COLO829 (cell line): ENCODE measurements around the gene NFKBIE.
"Not testable (repeated sequence)": the region's sequence is repeated elsewhere in the genome, so short reads cannot be mapped to it uniquely, and the experiment has no call there.

ENCODE experiments used
- DNase-seq: peaks from one replicate; pipeline ENCODE4 v3.0.0; 2012; ENCODE audit warnings: low spot score

Gene NFKBIE

DNA sequence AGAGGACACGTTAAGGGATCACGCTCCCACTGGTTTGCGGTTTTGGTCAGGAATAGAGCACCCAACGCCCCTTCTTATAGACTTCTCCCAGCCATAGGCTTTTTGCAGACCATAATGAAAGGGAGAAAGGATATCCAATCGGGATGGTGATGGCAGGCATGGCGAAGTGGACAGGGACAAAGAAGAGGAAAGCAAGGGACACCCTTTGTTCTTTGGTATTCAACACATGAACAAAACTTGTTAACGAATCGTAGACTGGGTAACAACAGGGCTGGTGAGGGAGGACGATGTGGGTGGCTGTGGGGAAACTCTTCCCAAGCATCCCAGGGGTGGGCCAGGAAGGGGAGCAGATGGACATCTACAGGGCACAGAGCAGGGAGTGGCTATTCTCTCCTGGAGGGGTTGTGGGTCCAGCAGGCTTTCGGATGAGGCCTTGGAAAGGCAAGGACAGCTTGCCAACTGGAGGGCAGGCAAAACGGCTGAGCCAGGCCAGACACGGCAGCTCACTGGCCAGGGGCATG, 19.9 kb downstream of the NFKBIE start:
- no peak for DNase-seq

DNA sequence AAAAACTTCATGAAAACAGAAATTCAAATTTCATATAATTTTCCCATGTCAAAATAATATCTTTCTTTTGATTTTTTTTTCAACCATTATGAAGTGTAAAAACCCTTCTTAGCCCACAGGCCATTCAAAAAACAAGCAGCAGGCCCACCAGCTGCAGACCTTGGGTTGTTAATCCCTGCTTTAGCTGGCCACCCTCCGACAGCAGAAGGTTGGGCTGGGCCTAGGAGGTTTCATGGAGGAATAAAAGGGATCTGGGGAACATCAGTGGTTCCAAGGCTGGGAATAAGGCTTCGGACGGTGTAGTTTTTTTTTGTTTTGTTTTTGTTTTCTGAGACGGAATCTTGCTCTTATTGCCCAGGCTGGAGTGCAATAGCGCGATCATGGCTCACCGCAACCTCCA, 22.0 kb downstream of the NFKBIE start:
- DNase-seq = no peak

DNA sequence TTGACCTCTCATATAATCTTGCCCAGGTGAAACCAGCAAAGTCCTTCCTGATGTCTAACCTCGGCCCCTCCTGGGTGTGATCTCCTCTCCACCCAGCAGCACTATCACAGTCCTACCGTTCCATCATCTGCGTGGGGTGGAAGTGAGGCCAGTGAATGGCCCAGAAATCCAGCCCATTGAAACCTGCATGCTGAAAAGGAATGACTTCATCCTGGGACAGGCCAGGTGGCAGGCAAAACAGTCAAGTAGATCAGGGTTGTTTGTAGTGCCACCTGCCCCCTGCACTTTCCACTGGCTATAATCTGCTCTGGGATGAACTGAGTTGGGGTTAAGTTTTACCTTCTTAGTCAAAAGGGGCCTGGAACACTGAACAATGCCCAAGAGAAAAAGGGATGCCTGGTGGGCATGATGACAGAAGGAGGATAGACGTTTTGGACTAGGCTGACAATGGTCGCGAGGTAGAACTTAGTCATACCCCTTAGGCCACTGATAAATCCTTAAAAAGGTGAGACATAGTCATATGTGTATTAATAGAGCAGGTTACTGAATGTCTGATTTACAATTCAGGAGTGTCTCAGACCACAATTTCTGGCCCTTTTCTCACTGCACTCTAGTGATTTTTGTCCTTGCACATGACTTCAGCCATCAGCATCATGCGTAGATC, 26.5 kb downstream of the NFKBIE start:
- no peak for DNase-seq

DNA sequence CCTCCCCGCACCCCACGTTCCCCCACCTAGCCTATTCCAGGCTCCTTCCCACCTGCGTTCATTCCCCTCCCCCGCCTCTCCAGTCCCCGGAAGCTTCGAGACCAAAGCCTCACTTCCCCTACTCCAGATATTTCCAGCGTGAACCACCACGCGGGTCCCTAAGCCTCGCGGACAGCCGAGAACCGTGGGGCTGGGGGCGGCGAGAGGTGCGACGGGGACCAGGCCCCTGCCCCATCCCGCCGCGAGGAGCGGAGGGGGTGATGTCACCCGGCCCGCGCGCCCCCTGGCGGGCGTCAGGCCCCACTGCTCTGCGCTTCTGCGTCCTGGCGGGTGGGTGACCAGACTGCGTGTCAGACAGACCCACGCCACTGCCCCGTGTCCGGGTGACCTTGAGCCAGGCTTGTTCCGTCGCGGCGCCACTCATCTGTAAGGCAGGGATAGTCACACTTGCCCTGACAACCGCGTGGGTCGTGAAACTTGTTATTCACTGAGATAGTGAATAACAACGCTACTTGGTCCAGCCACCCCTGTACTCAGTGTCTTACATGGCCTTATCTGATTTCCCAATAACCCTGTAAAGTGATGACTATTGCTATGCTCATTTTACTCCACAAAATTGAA, 27.4 kb downstream of the NFKBIE start:
- DNase-seq = no peak

DNA sequence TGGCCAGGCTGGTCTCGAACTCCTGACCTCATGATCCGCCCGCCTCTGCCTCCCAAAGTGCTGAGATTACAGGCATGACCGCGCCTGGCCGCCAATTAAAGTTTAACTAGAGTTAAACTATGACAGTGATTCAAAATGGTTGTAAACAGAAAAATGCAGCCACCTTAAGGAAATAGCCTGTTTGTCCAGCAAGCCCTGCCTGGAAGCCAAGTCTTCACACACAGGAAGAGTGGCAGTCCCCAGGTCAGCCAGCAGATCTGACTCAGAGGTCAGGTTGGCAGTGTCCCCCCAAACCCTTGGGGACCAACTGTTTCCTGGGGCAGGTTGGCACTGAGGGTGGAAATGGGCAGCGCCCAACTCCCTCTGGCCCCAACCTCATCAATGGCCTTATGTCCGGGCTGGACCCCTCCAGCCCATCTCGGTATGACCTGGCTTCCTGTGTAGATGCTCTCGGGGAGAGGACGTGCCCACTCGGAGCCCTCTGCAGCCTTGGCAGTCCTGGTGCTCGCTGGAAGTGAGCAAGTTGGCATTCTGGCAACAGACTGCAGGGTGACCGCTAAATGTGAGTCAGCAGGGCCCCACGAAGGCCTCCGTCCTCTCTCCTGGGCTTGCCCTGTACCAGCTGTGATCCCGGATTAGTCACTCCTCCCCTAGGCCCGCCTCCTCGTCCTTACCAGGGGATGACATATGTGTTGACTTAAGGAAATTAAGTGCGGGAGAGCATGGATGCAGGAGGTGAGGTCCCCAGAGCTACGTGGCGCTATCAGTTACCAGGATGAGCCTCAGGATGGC, 28.1 kb downstream of the NFKBIE start:
- peak; percentile 75 for DNase-seq

DNA sequence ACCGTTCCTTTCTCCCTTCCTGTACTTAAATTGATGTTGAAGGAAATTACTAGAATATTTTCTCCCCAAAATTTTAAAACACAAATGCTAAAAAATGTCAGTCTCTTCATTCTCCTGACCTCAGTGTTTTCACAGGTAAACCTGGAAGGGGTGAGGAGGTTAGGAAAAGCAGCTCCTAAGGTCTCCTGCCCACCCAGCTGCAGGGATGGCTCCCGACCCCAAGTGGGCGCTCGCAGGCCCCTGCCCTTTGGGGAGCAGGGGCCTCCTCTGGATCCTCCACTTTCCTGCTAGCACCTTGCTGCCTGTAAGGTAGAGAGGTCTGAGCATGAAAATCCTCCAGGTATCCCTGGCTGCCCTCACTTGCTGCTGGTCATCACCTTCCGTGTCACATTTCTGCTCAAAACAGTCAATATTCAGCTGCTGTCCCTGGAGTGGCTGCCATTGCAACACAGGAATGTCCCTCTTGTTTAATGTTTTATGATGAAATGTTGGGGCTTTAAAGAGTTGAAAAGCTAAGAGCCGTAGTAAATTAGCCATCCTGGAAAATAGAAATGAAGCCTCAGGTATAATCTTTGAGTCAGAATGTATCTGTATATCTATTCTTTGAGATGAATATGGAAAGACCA, 29.3 kb downstream of the NFKBIE start:
- no peak for DNase-seq

DNA sequence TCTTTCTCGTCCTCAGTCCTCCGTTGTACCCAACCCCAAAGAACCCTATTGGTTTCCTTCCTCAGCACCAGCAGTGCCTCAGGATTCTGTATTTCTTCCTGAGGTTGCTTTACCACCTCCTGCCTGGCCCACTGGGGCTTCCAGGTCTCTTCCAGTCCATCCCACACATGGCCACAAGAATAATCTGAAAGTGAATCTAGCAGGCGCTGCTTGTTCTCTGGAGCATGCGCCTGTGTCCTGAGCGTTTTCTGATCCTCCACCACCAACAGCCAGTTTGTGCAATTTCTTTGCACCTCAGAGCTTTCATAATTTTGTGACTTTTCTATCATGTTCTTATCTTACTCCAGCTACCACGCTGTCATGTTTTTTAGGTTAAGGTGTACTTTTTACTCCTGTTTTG, 30.1 kb downstream of the NFKBIE start:
- no peak for DNase-seq

DNA sequence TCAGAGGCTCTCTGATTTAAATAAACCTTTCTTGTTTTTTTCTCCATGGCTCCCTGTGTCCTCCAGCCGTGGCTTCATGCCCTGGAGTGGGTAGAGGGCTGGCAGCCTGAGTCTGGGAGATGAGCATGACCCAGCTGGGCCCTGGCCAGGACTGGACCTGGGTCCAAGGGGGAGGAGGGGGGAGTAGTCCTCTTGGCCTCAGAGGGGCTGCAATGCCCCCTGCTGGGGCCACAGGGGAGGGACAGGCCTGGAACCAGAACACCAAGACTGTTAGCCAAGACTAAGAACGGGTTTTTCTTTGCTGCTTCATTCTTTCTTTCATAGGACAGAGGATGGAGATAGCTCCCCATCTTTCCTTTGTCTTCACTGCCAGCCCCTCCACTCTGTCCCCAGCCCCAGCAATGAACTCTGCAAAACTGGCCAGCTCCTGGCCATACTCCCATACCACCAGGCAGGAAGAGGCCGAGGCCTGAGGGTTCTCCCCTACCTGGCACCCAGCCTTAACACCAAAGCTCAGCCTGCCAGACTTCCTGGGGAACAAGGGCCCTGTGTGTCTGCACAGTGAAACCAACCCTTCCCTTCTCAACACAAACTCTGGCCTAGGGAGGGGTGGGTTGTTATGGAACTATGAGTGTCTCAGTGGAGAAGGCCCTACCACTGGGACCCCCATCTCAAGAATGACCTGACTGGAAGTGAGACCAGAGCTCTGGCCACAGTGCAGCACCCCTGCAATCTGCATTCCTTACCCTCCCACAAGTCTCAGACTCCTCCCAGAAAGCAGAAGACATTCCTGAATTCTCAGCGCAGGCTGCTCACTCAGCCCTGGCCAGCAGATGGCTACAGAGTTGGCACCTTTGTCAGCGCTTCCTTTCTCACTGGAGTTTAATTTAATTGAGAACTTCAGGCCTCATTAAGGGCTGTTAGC, 31.0 kb downstream of the NFKBIE start:
- peak; percentile 66 for DNase-seq

DNA sequence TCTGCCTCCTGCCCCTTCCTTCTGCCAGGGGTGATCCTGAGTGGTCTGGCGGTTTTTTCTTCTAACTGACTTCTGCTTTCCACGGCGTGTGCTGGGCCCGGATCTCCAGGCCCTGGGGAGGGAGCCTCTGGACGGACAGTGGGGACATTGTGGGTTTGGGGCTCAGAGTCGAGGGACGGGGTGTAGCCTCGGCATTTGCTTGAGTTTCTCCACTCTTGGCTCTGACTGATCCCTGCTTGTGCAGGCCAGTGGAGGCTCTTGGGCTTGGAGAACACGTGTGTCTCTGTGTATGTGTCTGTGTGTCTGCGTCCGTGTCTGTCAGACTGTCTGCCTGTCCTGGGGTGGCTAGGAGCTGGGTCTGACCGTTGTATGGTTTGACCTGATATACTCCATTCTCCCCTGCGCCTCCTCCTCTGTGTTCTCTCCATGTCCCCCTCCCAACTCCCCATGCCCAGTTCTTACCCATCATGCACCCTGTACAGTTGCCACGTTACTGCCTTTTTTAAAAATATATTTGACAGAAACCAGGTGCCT, 31.7 kb downstream of the NFKBIE start:
- no peak for DNase-seq

DNA sequence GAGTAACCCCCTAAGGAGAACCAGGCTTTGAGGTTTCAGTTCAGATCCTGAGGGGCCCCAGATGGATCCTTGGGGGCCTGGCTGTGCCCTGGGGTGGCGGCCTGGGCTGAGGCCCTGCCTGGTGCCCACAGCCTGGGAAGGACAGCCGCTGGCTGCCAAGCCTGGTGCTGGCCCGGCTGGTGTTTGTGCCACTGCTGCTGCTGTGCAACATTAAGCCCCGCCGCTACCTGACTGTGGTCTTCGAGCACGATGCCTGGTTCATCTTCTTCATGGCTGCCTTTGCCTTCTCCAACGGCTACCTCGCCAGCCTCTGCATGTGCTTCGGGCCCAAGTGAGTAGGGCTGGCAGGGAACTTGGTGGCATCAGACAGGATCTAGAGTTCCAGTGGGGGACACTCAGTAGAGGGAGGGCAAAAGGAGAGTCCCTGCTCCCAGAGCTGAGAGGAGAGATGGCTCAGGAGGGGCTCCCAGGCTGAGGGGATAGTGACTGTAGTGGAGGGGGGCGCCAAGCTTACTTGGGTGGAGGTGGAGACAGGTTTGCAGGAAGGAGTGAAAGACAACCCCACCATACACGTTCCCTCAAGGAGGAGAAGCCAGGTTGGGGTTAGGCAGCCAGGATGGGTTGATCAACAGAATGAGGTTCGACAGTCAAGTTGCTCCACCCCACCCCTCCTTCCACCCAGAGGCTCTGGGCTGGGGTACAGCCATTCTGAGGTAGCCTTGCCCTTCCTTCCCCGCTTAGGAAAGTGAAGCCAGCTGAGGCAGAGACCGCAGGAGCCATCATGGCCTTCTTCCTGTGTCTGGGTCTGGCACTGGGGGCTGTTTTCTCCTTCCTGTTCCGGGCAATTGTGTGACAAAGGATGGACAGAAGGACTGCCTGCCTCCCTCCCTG, 32.4 kb downstream of the NFKBIE start:
- DNase-seq = no peak

DNA sequence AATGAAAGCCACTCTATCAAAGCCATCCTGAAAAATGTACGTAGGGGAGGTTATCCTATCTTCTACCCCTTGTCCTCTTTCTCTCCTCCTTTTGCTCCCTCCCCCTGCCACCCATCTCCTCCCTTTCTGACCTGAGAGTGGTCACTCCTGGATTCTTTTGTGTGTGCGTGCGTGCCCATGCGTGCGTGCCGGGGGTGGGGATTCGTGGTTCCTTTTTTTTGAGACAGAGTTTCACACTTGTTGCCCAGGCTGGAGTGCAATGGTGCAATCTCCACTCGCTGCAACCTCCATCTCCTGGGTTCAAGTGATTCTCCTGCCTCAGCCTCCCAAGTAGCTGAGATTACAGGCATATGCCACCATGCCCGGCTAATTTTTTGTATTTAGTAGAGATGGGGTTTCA, 33.9 kb downstream of the NFKBIE start:
- not testable (repeated sequence) for DNase-seq

DNA sequence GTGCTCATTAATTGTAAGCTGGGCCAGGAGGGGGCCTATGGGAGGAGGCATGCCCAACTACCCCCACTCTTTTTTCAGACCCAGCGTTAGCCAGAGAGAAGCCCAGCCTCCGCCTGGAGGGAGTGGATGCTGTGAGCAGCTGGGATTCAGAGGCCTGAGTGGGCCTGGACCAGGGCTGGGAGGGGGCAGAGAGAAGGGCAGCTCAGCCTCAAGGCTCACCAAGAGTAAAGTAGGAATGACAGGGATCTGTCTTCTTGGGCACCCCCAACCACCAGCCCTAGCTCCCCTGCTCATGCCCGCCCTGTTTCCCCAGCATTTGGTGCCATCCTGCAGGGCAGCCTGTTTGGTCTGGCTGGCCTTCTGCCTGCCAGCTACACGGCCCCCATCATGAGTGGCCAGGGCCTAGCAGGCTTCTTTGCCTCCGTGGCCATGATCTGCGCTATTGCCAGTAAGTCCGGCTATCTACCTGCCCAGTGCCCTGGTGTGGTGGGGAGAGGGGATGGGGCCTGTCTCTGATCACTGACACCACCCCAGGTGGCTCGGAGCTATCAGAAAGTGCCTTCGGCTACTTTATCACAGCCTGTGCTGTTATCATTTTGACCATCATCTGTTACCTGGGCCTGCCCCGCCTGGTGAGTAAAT, 35.2 kb downstream of the NFKBIE start:
- DNase-seq = no peak

DNA sequence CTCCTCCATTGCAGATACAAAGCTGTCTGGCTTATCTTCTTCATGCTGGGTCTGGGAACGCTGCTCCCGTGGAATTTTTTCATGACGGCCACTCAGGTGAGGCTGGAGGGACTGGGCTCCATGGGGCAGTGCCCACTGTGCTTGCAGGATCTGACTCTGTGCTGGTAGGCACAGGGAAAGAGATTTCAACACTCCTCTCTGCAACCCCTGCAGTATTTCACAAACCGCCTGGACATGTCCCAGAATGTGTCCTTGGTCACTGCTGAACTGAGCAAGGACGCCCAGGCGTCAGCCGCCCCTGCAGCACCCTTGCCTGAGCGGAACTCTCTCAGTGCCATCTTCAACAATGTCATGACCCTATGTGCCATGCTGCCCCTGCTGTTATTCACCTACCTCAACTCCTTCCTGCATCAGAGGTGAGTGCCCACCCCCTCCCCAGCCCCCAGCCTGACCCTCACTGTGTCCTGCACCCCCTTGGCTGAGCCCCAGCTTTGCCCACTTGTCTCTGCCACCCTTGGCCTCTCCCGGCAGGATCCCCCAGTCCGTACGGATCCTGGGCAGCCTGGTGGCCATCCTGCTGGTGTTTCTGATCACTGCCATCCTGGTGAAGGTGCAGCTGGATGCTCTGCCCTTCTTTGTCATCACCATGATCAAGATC, 35.8 kb downstream of the NFKBIE start:
- DNase-seq = no peak

DNA sequence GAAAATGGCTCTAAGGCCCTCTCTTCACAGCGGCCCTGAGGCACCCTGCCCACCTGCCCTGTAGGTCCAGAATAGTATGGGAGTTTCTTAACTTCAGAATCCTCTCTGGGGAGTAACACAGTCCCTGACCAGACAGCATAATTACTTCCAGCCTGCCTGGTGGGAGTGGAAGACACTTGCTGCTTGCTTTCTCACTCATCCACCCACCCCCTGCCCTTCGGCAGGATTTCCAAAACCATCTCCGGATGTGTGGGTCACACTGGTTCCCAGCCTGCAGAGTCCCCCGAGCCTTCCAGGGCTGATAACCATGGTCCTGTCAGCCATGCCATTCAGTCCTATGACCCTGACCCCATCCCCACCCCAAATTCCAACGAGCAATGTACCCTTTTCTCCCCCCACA, 36.5 kb downstream of the NFKBIE start:
- no peak for DNase-seq

DNA sequence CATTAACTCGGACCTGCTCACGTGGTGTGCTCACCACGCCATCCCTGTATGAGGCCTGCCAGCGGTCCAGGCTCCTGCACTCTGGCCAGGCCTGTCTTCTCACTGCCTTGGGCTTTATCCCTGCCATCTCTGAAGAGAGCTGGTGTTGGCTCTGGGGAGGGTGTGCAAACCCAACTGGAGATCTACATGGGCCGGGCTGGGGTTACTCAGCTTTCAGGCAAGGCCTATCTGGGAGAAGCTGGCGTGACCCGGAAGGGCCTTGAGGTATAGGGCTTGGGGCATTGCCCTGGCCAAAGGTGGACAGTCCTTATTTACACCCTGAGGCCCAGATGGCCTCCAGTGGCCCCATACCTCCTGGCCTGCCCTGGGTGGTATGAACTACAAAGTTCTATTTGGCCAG, 36.9 kb downstream of the NFKBIE start:
- DNase-seq = no peak

DNA sequence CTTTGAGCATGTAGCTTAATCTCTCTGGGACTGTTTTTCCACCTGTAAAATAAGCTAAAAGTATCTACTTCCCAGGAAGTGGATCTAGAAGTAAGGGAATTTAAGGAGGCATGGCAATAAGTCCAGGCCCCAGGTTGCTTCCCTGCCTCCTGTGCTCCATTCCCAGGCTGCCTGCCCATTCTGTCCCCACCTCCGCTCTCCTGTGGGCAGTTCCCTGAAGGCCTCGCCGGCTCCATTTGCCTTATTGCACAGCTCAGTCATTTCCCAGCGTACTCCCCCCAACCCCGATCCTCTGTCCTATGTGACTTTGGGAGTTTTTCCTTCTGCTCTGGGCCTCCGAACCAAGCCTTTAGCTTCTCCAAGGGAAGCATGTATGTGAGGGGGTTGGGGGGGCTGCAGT, 37.3 kb downstream of the NFKBIE start:
- no peak for DNase-seq

DNA sequence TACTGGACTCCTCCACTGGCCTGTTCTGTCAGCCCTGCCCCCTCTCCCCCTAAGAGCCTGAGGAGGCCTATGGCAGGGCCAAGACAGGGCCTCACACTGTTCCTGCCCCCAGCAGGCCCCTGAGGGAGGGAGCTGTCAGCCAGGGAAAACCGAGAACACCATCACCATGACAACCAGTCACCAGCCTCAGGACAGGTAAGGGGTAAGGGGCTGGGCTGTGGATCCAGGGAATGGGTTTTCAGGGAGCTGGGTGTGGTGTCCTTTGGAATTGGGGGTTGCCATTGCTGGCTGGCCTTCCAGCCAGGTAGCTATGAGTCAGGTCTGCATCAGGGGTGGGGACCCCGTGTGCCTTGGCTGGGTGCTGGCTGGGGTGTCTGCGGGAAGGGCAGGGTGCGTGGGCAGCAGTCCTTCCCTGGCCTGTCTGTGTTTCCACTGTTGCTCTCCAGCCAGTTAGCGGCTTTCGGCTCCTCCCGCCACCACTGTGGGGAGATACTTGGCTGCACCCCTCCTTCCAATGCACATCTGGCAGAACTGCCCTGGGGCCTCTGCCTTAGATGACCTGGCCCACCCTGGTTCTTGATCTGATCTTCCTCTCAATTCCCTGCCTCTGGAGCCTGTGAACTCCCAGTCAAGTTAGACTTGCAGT, 38.1 kb downstream of the NFKBIE start:
- DNase-seq = no peak

DNA sequence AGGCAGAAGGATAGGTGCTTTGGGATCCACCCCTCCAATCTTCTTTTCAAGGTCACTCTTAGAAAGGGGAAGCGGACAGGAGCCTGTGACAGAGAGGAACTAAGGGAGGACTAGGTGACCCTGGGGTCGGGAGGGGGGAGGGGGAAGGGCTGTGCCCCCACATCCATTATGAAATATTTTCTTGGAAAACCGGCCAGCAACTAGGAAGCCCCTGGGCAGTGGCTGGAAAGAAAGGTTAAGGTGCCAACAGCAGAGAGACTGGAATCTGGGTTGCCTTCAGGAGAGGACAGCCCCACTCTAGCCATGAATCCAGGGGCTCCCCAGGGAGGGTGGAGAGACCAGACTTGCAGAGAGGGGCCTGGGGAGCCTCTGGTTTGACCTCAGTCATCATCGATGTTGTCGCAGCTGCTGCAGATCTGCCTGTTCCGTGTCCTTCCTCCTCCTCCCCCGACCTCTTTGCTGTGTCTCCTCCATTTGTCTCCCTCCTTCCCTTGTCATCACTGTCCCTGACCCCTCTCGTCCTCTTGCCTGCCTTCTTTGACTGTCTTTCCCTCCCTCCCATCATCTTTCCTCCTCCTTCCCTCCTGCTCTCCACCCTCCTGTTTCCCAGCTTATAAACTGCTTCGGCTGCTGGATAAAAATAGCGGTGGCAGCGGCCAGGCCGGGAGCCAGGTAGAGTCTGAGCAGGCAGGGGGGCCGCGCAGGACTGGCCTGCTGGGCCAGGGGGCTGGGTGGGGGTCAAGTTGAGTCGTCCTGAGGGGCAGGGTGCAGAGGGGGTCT, 38.8 kb downstream of the NFKBIE start:
- DNase-seq = no peak
